ENCODE data around the gene PHPT1. TPM values are rescaled to one million over a fixed set of nuclear protein-coding genes. Genes with fewer than 3 reads are reported as not detected.
A peak's percentile ranks its signal among the peaks of the same experiment; 100 is the strongest.
"Not testable (repeated sequence)": the region's sequence is repeated elsewhere in the genome, so short reads cannot be mapped to it uniquely, and the experiment has no call there.

The PHPT1 gene
- total RNA-seq, 5 donors from 2014 or later (not counting 1 experiment from before 2014, with no cell fraction given), result 23.3 to 56.8 (median 43.5) TPM

- ChIA-PET POLR2A (no interaction called here), CTCF (no interaction called here)
- no peak for DNase-seq
- H3K27me3 Mint-ChIP-seq, result no peaks in the 10 kb centered on the region
- H3K36me3 Mint-ChIP-seq, result peaks cover 7% of the 10 kb centered on the region
- H3K4me3 Mint-ChIP-seq, result no peak overlapping the region
- 90% methylated on average over 16 of the region's 21 CpGs for WGBS (ENCODE audit: insufficient coverage)
- H3K27ac Mint-ChIP-seq, result no peak overlapping the region
- Histone ChIP-seq H3K9me3 (no peaks in the 10 kb centered on the region), H3K27me3 (replicated peaks in 1 of 2; ENCODE audit: control insufficient read depth in 2 of 2, extremely low read depth in 1 of 2, insufficient read depth in 2 of 2, low read length in 1 of 2) (no peaks in the 10 kb centered on the region), H3K4me1 (ENCODE audit: control insufficient read depth in 1 of 2, extremely low read depth in 1 of 2, insufficient read depth in 2 of 2, low read length in 2 of 2) (peaks cover 0 to 2% of the 10 kb centered on the region in 2 experiments), H3K4me3 (ENCODE audit: control insufficient read depth in 1 of 2, extremely low read depth in 1 of 2, low read length in 1 of 2) (no peak overlapping the region), H3K36me3 (ENCODE audit: control insufficient read depth in 2 of 2, extremely low read depth in 1 of 2, insufficient read depth in 1 of 2, low read length in 1 of 2) (peaks cover 22 to 24% of the 10 kb centered on the region in 2 donors), H3K27ac (ENCODE audit: low read length) (no peak overlapping the region)
- ATAC-seq (replicated peaks in 1 of 4), result no peak
- H3K9me3 Mint-ChIP-seq, result no peaks in the 10 kb centered on the region
- peaks cover 0 to 2% (median 0%) of the 10 kb centered on the region in 3 donors for H3K4me1 Mint-ChIP-seq
Observed at GRCh38 chr9:136835932-136836904, 13.0 kb upstream of the PHPT1 start.

GRCh38 chr9:136837146-136837855 lies 11.9 kb upstream of the PHPT1 start:
- Mint-ChIP-seq H3K4me1 (peaks cover 0 to 5% (median 4%) of the 10 kb centered on the region in 3 donors), H3K27me3 (no peaks in the 10 kb centered on the region), H3K9me3 (no peaks in the 10 kb centered on the region), H3K36me3 (peaks cover 3% of the 10 kb centered on the region), H3K4me3 (no peak overlapping the region), H3K27ac (no peak overlapping the region)
- no peak for DNase-seq
- peaks cover 0 to 12% of the 10 kb centered on the region in 2 experiments for H3K4me1 ChIP-seq (ENCODE audit: control insufficient read depth in 1 of 2, extremely low read depth in 1 of 2, insufficient read depth in 2 of 2, low read length in 2 of 2)
- ChIA-PET CTCF (no interaction called here), POLR2A (no interaction called here)
- H3K27me3 ChIP-seq (replicated peaks in 1 of 2; ENCODE audit: control insufficient read depth in 2 of 2, extremely low read depth in 1 of 2, insufficient read depth in 2 of 2, low read length in 1 of 2), result peaks cover 0 to 3% of the 10 kb centered on the region in 2 experiments
- ATAC-seq (replicated peaks in 1 of 4), result no peak
- H3K4me3 ChIP-seq (ENCODE audit: control insufficient read depth in 1 of 2, extremely low read depth in 1 of 2, low read length in 1 of 2), result no peak overlapping the region
- no peaks in the 10 kb centered on the region for H3K9me3 ChIP-seq
- peaks cover 17 to 19% of the 10 kb centered on the region in 2 donors for H3K36me3 ChIP-seq (ENCODE audit: control insufficient read depth in 2 of 2, extremely low read depth in 1 of 2, insufficient read depth in 1 of 2, low read length in 1 of 2)
- H3K27ac ChIP-seq (ENCODE audit: low read length), result no peak overlapping the region
- WGBS (ENCODE audit: insufficient coverage), result 94% methylated on average over 10 of the region's 27 CpGs

- not testable (repeated sequence) for ATAC-seq (replicated peaks in 1 of 4); H3K27ac Mint-ChIP-seq
Observed at GRCh38 chr9:136837856-136838277, 11.3 kb upstream of the PHPT1 start.

GRCh38 chr9:136838314-136839228 lies 10.6 kb upstream of the PHPT1 start:
- WGBS (ENCODE audit: insufficient coverage), result 93% methylated on average over 29 of the region's 29 CpGs
- no peak for ATAC-seq (replicated peaks in 1 of 4)
- no peak overlapping the region for H3K27ac Mint-ChIP-seq

More at GRCh38 chr9:136837856-136838277, 11.3 kb upstream of the PHPT1 start:
- Histone ChIP-seq H3K4me1 (ENCODE audit: control insufficient read depth in 1 of 2, extremely low read depth in 1 of 2, insufficient read depth in 2 of 2, low read length in 2 of 2) (peaks cover 0 to 18% of the 10 kb centered on the region in 2 experiments), H3K36me3 (ENCODE audit: control insufficient read depth in 2 of 2, extremely low read depth in 1 of 2, insufficient read depth in 1 of 2, low read length in 1 of 2) (peaks cover 15% of the 10 kb centered on the region in 2 donors)
- H3K36me3 Mint-ChIP-seq; H3K27ac ChIP-seq (ENCODE audit: low read length); DNase-seq; H3K27me3 Mint-ChIP-seq; H3K4me1 Mint-ChIP-seq; H3K9me3 ChIP-seq; POLR2A ChIA-PET; H3K27me3 ChIP-seq (replicated peaks in 1 of 2; ENCODE audit: control insufficient read depth in 2 of 2, extremely low read depth in 1 of 2, insufficient read depth in 2 of 2, low read length in 1 of 2); CTCF ChIA-PET; H3K4me3 ChIP-seq (ENCODE audit: control insufficient read depth in 1 of 2, extremely low read depth in 1 of 2, low read length in 1 of 2); H3K4me3 Mint-ChIP-seq; H3K9me3 Mint-ChIP-seq: not testable (repeated sequence)
- 95% methylated on average over 14 of the region's 15 CpGs for WGBS (ENCODE audit: insufficient coverage)

GRCh38 chr9:136839229-136840139 lies 9.7 kb upstream of the PHPT1 start:
- no peaks in the 10 kb centered on the region for H3K9me3 Mint-ChIP-seq
- ATAC-seq (replicated peaks in 1 of 4) (no peak), DNase-seq (no peak)
- 92% methylated on average over 22 of the region's 36 CpGs for WGBS (ENCODE audit: insufficient coverage)
- peaks cover 0 to 20% of the 10 kb centered on the region in 2 experiments for H3K27me3 ChIP-seq (replicated peaks in 1 of 2; ENCODE audit: control insufficient read depth in 2 of 2, extremely low read depth in 1 of 2, insufficient read depth in 2 of 2, low read length in 1 of 2)
- H3K4me3 ChIP-seq (ENCODE audit: control insufficient read depth in 1 of 2, extremely low read depth in 1 of 2, low read length in 1 of 2), result no peak overlapping the region
- ChIA-PET CTCF (interaction anchor here in 1 of 2 donors (0.6 kb wide), 1 partner anchor 33 kb away, joined by 6 read pairs; no protein-coding TSS in a partner anchor), POLR2A (no interaction called here)
- H3K4me1 ChIP-seq (ENCODE audit: control insufficient read depth in 1 of 2, extremely low read depth in 1 of 2, insufficient read depth in 2 of 2, low read length in 2 of 2), result peaks cover 5 to 33% of the 10 kb centered on the region in 2 experiments
- peaks cover 0 to 6% of the 10 kb centered on the region in 2 donors for H3K27me3 Mint-ChIP-seq
- no peaks in the 10 kb centered on the region for H3K36me3 Mint-ChIP-seq
- H3K4me1 Mint-ChIP-seq, result peaks cover 0 to 14% (median 9%) of the 10 kb centered on the region in 3 donors
- H3K27ac Mint-ChIP-seq, result no peak overlapping the region
- H3K4me3 Mint-ChIP-seq, result peak overlapping the region in 1 of 3 donors; percentile 4
- no peak overlapping the region for H3K27ac ChIP-seq (ENCODE audit: low read length)
- H3K36me3 ChIP-seq (ENCODE audit: control insufficient read depth in 2 of 2, extremely low read depth in 1 of 2, insufficient read depth in 1 of 2, low read length in 1 of 2), result peaks cover 13 to 15% of the 10 kb centered on the region in 2 donors
- H3K9me3 ChIP-seq, result no peaks in the 10 kb centered on the region

More at GRCh38 chr9:136838314-136839228, 10.6 kb upstream of the PHPT1 start:
- Histone ChIP-seq H3K36me3 (ENCODE audit: control insufficient read depth in 2 of 2, extremely low read depth in 1 of 2, insufficient read depth in 1 of 2, low read length in 1 of 2) (peaks cover 15% of the 10 kb centered on the region in 2 donors), H3K4me3 (ENCODE audit: control insufficient read depth in 1 of 2, extremely low read depth in 1 of 2, low read length in 1 of 2) (no peak overlapping the region), H3K4me1 (ENCODE audit: control insufficient read depth in 1 of 2, extremely low read depth in 1 of 2, insufficient read depth in 2 of 2, low read length in 2 of 2) (peaks cover 5 to 25% of the 10 kb centered on the region in 2 experiments), H3K9me3 (no peaks in the 10 kb centered on the region), H3K27me3 (replicated peaks in 1 of 2; ENCODE audit: control insufficient read depth in 2 of 2, extremely low read depth in 1 of 2, insufficient read depth in 2 of 2, low read length in 1 of 2) (peaks cover 0 to 13% of the 10 kb centered on the region in 2 experiments), H3K27ac (ENCODE audit: low read length) (no peak overlapping the region)
- peaks cover 0 to 10% (median 8%) of the 10 kb centered on the region in 3 donors for H3K4me1 Mint-ChIP-seq
- no peaks in the 10 kb centered on the region for H3K9me3 Mint-ChIP-seq
- no peak for DNase-seq
- ChIA-PET POLR2A (no interaction called here), CTCF (no interaction called here)
- H3K36me3 Mint-ChIP-seq, result peaks cover 3% of the 10 kb centered on the region
- H3K27me3 Mint-ChIP-seq, result peaks cover 0 to 2% of the 10 kb centered on the region in 2 donors
- H3K4me3 Mint-ChIP-seq, result no peak overlapping the region
